ENCODE measurements around the gene DNAJC9.

Gene DNAJC9

DNA sequence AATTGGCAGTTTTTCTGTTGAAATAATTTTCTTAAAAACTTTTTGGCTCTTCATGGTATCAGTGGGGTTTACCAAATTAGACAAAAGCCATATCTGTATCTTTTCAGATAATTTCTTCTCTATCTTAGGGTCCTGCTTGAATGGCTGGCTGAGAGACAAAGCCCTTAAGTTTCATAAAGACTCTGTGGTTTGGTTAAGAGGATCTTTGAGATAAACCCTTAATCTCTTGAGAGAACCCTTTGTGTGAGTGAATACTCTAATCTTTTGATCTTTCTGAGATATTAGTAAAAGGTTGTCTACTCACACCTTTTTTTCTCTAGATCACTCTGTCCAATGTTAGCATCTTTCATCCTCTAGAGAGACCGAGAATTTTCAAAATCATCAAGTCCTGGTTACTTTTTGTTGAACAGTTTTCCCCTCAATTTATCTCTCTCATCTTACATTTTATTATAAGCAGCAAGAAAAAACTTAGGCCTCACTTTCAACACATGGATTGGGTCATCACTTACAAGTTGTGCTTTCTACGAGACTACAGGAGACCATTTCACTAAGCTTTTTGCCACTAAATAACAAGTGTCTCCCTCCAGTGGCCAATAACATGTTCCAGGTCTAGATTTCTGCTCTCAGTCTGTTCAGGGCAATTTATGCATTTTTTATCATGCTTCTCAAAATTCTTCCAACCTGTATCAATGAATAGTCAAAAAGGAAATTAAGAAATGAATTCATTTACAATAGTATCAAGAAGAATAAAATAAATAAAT lies 28.4 kb downstream of the DNAJC9 start:
- 89 to 93% methylated on average over 2 of the region's 2 CpGs for WGBS, 2 experiments

DNA sequence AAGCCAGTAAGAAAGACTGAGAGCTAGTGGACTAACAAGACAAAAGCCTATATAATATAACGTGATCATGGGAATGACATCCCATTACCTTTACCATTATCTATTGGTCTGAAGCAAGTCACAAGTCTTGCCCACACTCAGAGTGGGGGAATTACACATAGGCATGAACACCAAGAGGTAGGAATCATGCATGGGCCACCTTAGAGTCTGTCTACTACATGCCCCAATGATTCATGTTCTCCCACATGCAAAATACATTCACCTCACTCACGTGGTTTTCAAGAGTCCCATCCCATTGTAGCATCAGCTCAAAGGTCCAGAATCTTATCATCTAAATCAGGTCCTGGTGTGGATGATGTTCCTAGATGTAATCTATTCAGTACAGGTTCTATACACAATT lies 29.4 kb downstream of the DNAJC9 start:
- 88% methylated on average over 2 of the region's 2 CpGs for WGBS, 2 experiments
- Histone ChIP-seq H3K36me3 (ENCODE audit: control insufficient read depth, insufficient read depth, low read length) (peaks cover 7% of the 10 kb centered on the region), H3K27me3 (ENCODE audit: control insufficient read depth, insufficient read depth, low read length, poor library complexity, severe bottlenecking) (no peaks in the 10 kb centered on the region), H3K27ac (ENCODE audit: insufficient read depth, low read depth, low read length, poor library complexity, severe bottlenecking) (no peak overlapping the region), H3K4me1 (ENCODE audit: control insufficient read depth, insufficient read depth, low read length) (no peaks in the 10 kb centered on the region), H3K4me3 (ENCODE audit: insufficient read depth, low read depth, low read length) (no peak overlapping the region), H3K9me3 (ENCODE audit: control insufficient read depth, low read length) (no peaks in the 10 kb centered on the region)

More for the DNA sequence above, 28.4 kb downstream of the DNAJC9 start:
- Histone ChIP-seq H3K9me3 (ENCODE audit: control insufficient read depth, low read length) (no peaks in the 10 kb centered on the region), H3K36me3 (ENCODE audit: control insufficient read depth, insufficient read depth, low read length) (peaks cover 7% of the 10 kb centered on the region), H3K27ac (ENCODE audit: insufficient read depth, low read depth, low read length, poor library complexity, severe bottlenecking) (no peak overlapping the region), H3K4me3 (ENCODE audit: insufficient read depth, low read depth, low read length) (no peak overlapping the region), H3K27me3 (ENCODE audit: control insufficient read depth, insufficient read depth, low read length, poor library complexity, severe bottlenecking) (no peaks in the 10 kb centered on the region), H3K4me1 (ENCODE audit: control insufficient read depth, insufficient read depth, low read length) (no peaks in the 10 kb centered on the region)

DNA sequence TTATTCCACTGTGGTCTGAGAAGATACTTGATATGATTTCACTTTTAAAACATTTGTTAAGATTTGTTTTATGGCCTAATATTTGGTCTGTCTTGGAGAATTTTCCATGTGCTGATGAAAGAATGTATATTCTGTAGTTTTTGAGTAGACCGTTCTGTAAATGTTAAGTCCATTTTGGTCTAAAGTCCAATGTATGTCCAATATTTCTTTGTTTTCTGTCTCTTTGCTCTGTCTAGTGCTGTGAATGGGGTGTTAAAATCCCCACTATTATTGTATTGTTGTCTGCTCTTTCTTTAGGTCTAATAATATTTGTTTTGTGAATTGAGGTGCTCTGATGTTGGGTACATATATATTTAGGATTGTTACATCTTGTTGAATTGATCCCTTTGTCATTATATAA lies 31.3 kb downstream of the DNAJC9 start:
- H3K4me1 ChIP-seq (ENCODE audit: control insufficient read depth, insufficient read depth, low read length): no peaks in the 10 kb centered on the region
- H3K27ac ChIP-seq (ENCODE audit: insufficient read depth, low read depth, low read length, poor library complexity, severe bottlenecking): no peak overlapping the region
- peaks cover 7% of the 10 kb centered on the region for H3K36me3 ChIP-seq (ENCODE audit: control insufficient read depth, insufficient read depth, low read length)
- 98 to 100% methylated on average over 1 of the region's 1 CpG for WGBS, 2 experiments
- no peaks in the 10 kb centered on the region for H3K9me3 ChIP-seq (ENCODE audit: control insufficient read depth, low read length)
- no peak overlapping the region for H3K4me3 ChIP-seq (ENCODE audit: insufficient read depth, low read depth, low read length)
- H3K27me3 ChIP-seq (ENCODE audit: control insufficient read depth, insufficient read depth, low read length, poor library complexity, severe bottlenecking): no peaks in the 10 kb centered on the region

DNA sequence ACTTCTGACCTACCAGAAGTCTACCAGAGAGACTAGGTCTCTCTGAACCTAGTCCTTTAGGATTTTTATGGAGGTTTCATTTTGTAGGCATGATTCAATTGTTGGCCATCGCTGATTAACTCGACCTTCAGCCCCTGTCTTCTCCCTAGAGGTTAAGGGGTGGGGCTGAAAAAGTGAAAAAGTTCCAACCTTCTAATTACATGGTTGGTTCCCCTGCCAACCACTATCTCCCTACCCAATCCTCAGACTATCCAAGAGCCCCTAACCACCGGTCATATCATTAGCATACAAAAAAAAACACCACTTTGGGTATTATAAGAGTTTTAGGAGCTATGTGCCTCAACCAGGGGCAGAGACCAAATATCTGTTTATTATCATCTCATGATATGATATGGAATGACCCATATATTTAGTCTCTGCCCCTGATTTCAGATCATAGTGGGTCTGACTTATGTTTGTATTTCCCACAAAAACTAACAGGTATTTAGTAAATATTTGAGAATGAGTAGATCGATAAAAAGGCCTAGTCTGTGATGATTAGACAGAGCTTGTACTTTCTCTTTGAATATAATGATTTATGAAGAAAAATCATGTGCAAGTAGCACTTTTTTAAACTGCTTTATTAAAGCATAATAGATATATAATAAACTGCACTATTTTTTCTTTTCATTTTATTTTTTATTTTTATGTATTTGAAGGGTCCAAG lies 35.8 kb downstream of the DNAJC9 start:
- Histone ChIP-seq H3K9me3 (ENCODE audit: control insufficient read depth, low read length) (peaks cover under 1% of the 10 kb centered on the region), H3K4me3 (ENCODE audit: insufficient read depth, low read depth, low read length) (no peak overlapping the region), H3K4me1 (ENCODE audit: control insufficient read depth, insufficient read depth, low read length) (no peaks in the 10 kb centered on the region), H3K27ac (ENCODE audit: insufficient read depth, low read depth, low read length, poor library complexity, severe bottlenecking) (no peak overlapping the region), H3K27me3 (ENCODE audit: control insufficient read depth, insufficient read depth, low read length, poor library complexity, severe bottlenecking) (no peaks in the 10 kb centered on the region), H3K36me3 (ENCODE audit: control insufficient read depth, insufficient read depth, low read length) (peaks cover 8% of the 10 kb centered on the region)
- 75 to 98% methylated on average over 4 of the region's 4 CpGs for WGBS, 2 experiments

DNA sequence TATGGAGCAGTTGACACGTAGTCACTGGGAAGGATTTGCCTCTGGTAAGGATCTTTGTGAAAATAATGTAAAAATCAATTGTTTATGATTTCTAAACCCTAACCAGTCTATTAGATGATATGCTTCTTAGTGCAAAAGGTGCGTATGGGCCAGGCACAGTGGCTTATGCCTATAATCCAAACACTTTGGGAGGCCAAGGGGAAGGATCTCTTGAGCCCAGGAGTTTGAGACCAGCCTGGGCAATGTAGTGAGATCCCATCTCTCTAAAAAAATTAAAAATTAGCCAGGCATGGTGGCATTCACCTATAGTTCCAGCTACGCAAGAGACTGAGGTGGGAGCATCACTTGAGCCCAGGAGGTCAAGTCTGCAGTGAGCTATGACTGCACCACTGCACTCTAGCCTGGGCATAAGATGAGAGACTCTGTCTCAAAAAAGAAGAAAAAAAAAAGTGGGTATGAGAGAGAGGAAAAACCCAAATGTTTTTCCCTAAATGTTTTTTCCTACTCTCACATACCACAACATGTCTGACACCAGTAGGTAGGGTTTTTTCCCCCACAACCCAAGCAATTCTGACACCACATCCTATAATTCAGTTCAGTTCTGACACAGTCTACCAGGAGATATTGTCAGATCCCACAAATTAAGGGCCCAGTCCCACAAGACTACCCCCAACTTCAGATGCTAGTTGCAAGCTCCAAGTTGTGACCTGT lies 36.5 kb downstream of the DNAJC9 start:
- Histone ChIP-seq H3K27ac (ENCODE audit: insufficient read depth, low read depth, low read length, poor library complexity, severe bottlenecking) (no peak overlapping the region), H3K4me1 (ENCODE audit: control insufficient read depth, insufficient read depth, low read length) (no peaks in the 10 kb centered on the region), H3K27me3 (ENCODE audit: control insufficient read depth, insufficient read depth, low read length, poor library complexity, severe bottlenecking) (no peaks in the 10 kb centered on the region), H3K36me3 (ENCODE audit: control insufficient read depth, insufficient read depth, low read length) (peaks cover 10% of the 10 kb centered on the region), H3K4me3 (ENCODE audit: insufficient read depth, low read depth, low read length) (no peak overlapping the region), H3K9me3 (ENCODE audit: control insufficient read depth, low read length) (peaks cover 2% of the 10 kb centered on the region)
- 89 to 96% methylated on average over 3 of the region's 3 CpGs for WGBS, 2 experiments

DNA sequence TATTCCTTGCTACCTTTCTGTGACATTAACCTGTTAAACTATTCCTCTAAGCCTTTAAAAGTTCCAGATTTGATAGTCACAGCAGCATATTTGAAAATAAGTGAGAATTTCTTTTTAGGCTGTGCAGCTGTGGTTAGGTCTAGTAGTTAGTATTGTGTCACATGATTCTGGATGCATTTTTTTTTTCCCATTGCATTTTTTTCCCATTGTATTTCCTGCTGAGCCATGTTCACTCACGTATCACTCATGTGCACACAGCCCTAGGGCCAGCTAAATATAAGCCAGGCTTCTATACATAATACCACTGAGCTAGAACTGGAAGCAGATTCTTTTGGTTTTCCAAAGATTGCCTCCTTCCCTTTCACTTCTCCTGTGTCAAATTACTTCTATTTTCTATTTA lies 37.4 kb downstream of the DNAJC9 start:
- H3K36me3 ChIP-seq (ENCODE audit: control insufficient read depth, insufficient read depth, low read length): peaks cover 10% of the 10 kb centered on the region
- 94 to 95% methylated on average over 1 of the region's 1 CpG for WGBS, 2 experiments

DNA sequence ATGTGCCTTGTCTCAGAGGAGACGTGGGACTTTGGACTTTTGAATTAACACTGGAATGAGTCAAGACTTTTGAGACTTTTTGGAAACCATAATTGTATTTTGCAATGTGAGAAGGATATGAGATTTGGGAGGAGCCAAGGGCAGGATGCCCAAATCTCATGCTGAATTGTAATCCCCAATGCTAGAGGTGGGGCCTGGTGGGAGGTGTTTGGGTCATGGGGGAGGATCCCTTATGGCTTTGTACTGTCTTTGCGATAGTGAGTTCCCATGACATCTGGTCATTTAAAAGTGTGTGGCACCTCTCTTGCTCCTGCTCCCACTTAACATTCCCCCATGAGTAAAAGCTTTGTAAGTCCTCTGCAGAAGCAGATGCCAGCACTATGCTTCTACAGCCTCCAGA lies 39.2 kb downstream of the DNAJC9 start:
- WGBS, 2 experiments: 93 to 96% methylated on average over 2 of the region's 2 CpGs
- Histone ChIP-seq H3K36me3 (ENCODE audit: control insufficient read depth, insufficient read depth, low read length) (peaks cover 10% of the 10 kb centered on the region), H3K4me3 (ENCODE audit: insufficient read depth, low read depth, low read length) (no peak overlapping the region), H3K27me3 (ENCODE audit: control insufficient read depth, insufficient read depth, low read length, poor library complexity, severe bottlenecking) (no peaks in the 10 kb centered on the region), H3K27ac (ENCODE audit: insufficient read depth, low read depth, low read length, poor library complexity, severe bottlenecking) (no peak overlapping the region), H3K4me1 (ENCODE audit: control insufficient read depth, insufficient read depth, low read length) (no peaks in the 10 kb centered on the region), H3K9me3 (ENCODE audit: control insufficient read depth, low read length) (peaks cover 2% of the 10 kb centered on the region)

More for the DNA sequence above, 37.4 kb downstream of the DNAJC9 start:
- Histone ChIP-seq H3K27ac (ENCODE audit: insufficient read depth, low read depth, low read length, poor library complexity, severe bottlenecking) (no peak overlapping the region), H3K9me3 (ENCODE audit: control insufficient read depth, low read length) (peaks cover 2% of the 10 kb centered on the region), H3K4me3 (ENCODE audit: insufficient read depth, low read depth, low read length) (no peak overlapping the region), H3K4me1 (ENCODE audit: control insufficient read depth, insufficient read depth, low read length) (no peaks in the 10 kb centered on the region), H3K27me3 (ENCODE audit: control insufficient read depth, insufficient read depth, low read length, poor library complexity, severe bottlenecking) (no peaks in the 10 kb centered on the region)

DNA sequence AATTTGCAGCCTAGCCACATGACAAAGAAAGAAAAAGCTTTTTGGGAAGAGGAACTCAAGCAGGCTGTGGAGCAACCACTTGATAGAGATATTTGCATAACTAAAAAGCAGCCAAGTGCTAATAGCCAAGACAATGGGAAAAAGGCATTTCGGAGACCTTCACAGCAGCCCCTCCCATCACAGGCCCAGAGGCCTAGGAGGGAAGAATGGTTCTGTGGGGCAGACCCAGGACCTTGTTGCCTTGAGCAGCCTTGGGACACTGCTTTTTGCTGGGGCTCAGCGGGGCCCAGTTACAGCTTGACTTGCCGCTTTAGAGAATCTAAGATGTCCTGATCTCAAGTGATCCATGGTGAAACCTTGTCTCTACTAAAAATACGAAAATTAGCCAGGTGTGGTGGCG lies 40.7 kb downstream of the DNAJC9 start:
- Histone ChIP-seq H3K4me1 (ENCODE audit: control insufficient read depth, insufficient read depth, low read length) (no peaks in the 10 kb centered on the region), H3K4me3 (ENCODE audit: insufficient read depth, low read depth, low read length) (no peak overlapping the region), H3K36me3 (ENCODE audit: control insufficient read depth, insufficient read depth, low read length) (peaks cover 10% of the 10 kb centered on the region), H3K27ac (ENCODE audit: insufficient read depth, low read depth, low read length, poor library complexity, severe bottlenecking) (no peak overlapping the region), H3K27me3 (ENCODE audit: control insufficient read depth, insufficient read depth, low read length, poor library complexity, severe bottlenecking) (no peaks in the 10 kb centered on the region), H3K9me3 (ENCODE audit: control insufficient read depth, low read length) (peaks cover 2% of the 10 kb centered on the region)
- WGBS, 2 experiments: 93 to 96% methylated on average over 5 of the region's 5 CpGs

DNA sequence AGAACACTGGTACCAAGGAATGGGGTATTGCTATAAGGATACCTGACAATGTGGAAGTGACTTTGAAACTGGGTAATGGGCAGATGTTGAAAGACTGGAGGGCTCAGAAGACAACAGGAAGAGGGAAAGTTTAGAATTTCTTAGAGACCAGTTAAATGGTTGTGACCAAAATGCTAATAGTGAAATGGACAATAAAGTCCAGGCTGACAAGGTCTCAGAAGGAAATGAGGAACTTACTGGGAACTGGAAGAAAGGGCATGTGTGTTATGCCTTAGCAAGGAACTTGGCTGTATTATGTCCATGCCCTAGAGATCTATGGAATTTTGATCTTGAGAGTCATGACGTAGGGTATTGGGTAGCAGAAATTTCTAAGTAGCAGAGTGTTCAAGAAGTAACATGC lies 41.2 kb downstream of the DNAJC9 start:
- H3K27me3 ChIP-seq (ENCODE audit: control insufficient read depth, insufficient read depth, low read length, poor library complexity, severe bottlenecking): no peaks in the 10 kb centered on the region
- no peak overlapping the region for H3K4me3 ChIP-seq (ENCODE audit: insufficient read depth, low read depth, low read length)
- 100% methylated on average over 1 of the region's 1 CpG for WGBS, 2 experiments
- no peak overlapping the region for H3K27ac ChIP-seq (ENCODE audit: insufficient read depth, low read depth, low read length, poor library complexity, severe bottlenecking)
- H3K36me3 ChIP-seq (ENCODE audit: control insufficient read depth, insufficient read depth, low read length): peaks cover 10% of the 10 kb centered on the region
- H3K9me3 ChIP-seq (ENCODE audit: control insufficient read depth, low read length): peaks cover 2% of the 10 kb centered on the region
- no peaks in the 10 kb centered on the region for H3K4me1 ChIP-seq (ENCODE audit: control insufficient read depth, insufficient read depth, low read length)

DNA sequence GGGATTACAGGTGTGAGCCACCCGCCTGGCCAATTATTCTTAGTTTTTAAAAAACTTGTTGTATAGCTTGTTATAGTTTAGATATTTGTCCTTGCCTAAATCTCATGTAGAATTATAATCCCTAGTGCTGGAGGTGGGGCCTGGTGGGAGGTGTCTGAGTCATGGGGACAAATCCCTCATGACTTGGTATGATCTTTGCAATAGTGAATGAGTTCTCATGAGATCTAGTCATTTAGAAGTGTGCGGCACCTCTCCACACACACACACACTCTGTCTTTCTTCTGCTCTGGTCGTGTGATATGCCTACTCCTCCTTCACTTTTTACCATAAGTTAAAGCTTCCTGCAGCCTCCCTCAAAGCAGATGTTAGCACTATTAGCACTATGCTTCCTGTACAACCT lies 42.0 kb downstream of the DNAJC9 start:
- no peaks in the 10 kb centered on the region for H3K27me3 ChIP-seq (ENCODE audit: control insufficient read depth, insufficient read depth, low read length, poor library complexity, severe bottlenecking)
- 92 to 94% methylated on average over 3 of the region's 3 CpGs for WGBS, 2 experiments

More for the DNA sequence above, 42.0 kb downstream of the DNAJC9 start:
- H3K27ac ChIP-seq (ENCODE audit: insufficient read depth, low read depth, low read length, poor library complexity, severe bottlenecking): no peak overlapping the region
- no peaks in the 10 kb centered on the region for H3K4me1 ChIP-seq (ENCODE audit: control insufficient read depth, insufficient read depth, low read length)
- no peak overlapping the region for H3K4me3 ChIP-seq (ENCODE audit: insufficient read depth, low read depth, low read length)
- H3K9me3 ChIP-seq (ENCODE audit: control insufficient read depth, low read length): peaks cover 2% of the 10 kb centered on the region
- H3K36me3 ChIP-seq (ENCODE audit: control insufficient read depth, insufficient read depth, low read length): peaks cover 10% of the 10 kb centered on the region

Data from ectodermal cell (in vitro differentiated cells).